LNCaP clone FGC (cell line): Measurements from ENCODE around the gene BNIP3.

Source experiments
- DNase-seq: peaks from one replicate; pipeline ENCODE4 v3.0.0-alpha.2; 2011; ENCODE audit warnings: low read depth
- H3K4me3 ChIP-seq: 2 replicates; pipeline ENCODE4 v1.5.1; 2011; ENCODE audit warnings: mild to moderate bottlenecking, low read depth, low read length, control low read depth
- CTCF ChIP-seq: IDR thresholded peaks from 2 replicates; pipeline ENCODE4 v1.5.1; 2012; ENCODE audit warnings: mild to moderate bottlenecking; ENCODE audit not compliant: control insufficient read depth, insufficient read depth; ENCODE audit errors: extremely low read depth

BNIP3 gene

DNA sequence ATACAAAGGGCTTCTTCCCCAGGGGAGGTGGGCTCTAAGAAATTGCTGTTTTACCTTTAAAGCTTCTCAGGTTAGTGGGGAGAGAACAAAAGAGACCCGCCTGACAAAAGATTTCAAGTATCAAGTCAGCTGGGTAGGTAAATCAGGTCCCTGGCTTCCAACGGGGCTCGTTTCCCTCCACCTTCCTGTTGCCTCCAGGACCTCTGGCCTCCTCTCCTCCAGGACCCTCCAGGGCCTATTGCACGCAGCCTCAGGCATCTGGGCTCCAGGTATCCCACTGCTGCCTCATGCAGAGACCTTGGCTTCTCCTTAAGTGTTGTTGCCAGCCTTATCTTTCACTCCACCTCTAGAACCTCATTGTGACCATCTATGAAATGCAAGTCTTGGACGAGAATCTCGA is 2.9 kb downstream of the BNIP3 start:
- H3K4me3 ChIP-seq: peak overlapping the region; percentile 69
- TF ChIP-seq CTCF: no peak
- no peak for DNase-seq

DNA sequence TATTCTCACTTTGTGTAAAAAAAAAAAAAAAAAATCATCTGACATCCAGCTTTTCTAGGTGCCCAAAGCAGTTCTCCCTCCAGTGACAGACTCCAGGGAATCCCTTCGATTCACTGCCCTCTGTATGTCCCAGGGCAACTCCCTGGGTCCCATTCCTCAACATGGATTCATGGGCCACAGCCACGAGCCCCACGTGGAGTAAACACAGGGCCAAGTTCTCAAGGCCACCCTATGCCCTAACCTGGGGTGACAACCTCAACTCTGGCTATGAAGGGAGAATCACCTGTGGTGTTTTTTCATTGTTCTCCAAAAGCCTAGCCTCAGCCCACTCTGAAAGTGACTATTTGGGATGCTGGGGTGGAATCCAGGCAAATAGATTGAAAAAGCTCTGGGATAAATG is 3.4 kb downstream of the BNIP3 start:
- no peak for TF ChIP-seq CTCF
- DNase-seq: no peak
- H3K4me3 ChIP-seq: peak overlapping the region; percentile 69

DNA sequence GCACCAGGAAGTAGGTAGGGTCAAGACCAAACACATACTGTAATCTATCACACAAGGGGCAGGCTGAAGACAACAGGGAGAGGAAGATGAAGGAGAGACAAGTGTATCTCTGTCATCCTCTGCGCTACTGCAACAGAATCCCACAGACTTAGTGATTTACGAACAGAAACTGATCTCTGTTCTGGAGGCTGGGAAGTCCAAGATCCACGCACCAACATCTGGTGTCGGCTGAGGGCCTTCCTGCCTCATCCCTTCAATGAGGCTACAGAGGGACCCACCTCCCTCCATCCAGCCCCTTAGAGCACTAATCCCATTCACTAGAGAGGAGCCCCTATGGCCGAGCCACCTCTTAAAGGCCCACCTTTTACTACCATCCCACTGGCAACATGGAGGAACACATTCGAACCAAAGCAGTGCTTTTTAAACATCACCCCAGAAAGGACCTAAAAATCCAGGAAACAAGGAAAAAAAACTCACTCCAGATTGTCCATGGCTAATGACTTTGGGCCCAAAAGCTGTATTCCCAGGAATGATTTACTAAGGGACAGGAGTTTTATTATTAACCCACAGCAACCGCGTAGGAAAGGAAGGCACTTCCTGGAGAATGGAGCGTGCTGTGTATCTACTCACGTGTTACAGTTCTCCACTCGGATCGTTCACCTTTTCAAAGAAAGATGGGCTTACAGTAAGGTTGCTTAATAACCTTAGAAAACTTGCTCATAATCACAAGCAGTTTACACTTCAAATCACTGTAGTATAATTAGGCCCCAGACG is 4.2 kb downstream of the BNIP3 start:
- no peak for TF ChIP-seq CTCF
- no peak for DNase-seq
- peak overlapping the region; percentile 69 for H3K4me3 ChIP-seq

DNA sequence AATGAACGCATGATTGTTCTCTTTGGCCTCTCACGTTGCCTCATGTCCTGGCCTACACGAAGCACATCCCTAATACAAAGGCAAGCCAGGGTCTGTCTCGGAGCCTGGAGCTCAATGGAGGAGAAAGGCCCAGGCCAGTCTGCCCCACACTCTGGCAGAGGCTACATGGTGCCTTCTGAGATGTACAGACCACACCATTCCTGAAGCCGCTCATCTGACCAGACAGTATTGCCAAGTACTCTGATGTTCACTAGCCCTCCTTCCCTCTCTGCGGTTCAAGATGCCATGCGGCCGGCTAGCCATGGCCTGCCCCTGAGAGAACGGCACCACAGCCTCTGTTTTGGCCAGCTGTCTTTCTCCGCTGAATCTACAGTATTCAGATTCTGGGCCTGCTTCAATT is 5.9 kb downstream of the BNIP3 start:
- no peak for TF ChIP-seq CTCF
- H3K4me3 ChIP-seq: no peak overlapping the region
- DNase-seq: no peak

- no peak for TF ChIP-seq CTCF
- no peak for DNase-seq
- no peak overlapping the region for H3K4me3 ChIP-seq
Observed at GRCh38 chr10:131975003-131975402, 6.7 kb downstream of the BNIP3 start.

DNA sequence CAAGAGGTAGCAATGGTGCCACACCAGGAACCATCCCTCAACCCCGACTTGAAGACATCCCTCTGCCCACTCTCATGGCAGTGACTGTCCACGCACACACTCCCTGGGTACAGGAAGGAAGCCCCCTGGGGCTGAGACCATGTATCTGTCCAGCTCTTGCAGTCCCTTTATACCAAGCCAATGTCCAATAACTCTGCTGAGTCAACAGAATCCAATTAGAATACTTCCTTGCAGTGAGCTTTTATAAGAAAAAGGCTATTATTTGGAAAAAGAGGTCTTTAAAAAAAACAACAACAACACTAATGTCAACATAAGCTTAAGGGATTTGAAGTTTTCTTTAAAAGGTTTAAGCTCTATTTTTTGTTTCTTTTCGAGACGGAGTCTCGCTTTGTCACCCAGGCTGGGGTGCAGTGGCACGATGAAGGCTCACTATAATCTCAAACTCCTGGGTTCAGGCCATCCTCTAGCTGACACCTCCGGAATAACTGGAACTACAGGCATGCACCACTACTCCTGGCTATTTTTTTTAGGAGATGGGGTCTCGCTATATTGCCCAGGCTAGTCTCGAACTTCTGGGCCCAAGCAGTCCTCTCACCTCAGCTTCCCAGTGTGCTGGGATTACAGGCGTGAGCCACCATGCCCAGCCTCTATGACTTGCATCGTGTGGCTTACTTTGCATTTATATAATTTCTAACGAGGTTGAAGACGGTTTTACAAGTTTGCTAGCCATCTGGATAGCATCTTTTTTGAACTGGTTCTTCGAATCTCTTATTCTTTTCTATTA is 7.5 kb downstream of the BNIP3 start:
- H3K4me3 ChIP-seq: no peak overlapping the region
- TF ChIP-seq CTCF: no peak
- no peak for DNase-seq
